HCT116 (cell line): ENCODE data around the gene CFAP45. TPM values are rescaled to one million over a fixed set of nuclear protein-coding genes. Genes with fewer than 3 reads are reported as not detected.

Experiments
- ATAC-seq: fragments of 200-7000 bp; cut with Tn5 transposase; 2 replicates; pipeline ENCODE4 v1.9.1; 2020; ENCODE audit warnings: mild to moderate bottlenecking, moderate library complexity
- BruUV-seq: library from RNA; stranded (reverse); fragments of 400-500 nt; replicated peaks from 2 replicates; lab custom pipeline; 2021; lab: Mats Ljungman, UMichigan
- CTCF ChIA-PET: fragments of 300-600 bp; sonication (Branson Sonifier 250); formaldehyde crosslinking; loops from one replicate; lab custom pipeline; 2021; ENCODE audit warnings: antibody characterized with exemption; lab: Charles Lee
- POLR2A ChIA-PET: fragments of 300-600, 350-600 bp; sonication (Branson Sonifier 250); formaldehyde crosslinking; loops from one replicate; lab custom pipeline; 2021; ENCODE audit warnings: antibody characterized with exemption; lab: Charles Lee
- RAD21 ChIA-PET, 2 experiments: fragments of 300-600 bp; sonication (Branson Sonifier 250); formaldehyde crosslinking; loops; one replicate each; lab custom pipeline; 2023; ENCODE audit warnings: low total read pairs in 2 of 2; ENCODE audit not compliant: uncharacterized antibody in 2 of 2, unreplicated experiment in 2 of 2, low non-redundant PET in 1 of 2; lab: Charles Lee
- DNase-seq: peaks from one replicate; pipeline ENCODE4 v3.0.0-alpha.2; 2010; ENCODE audit warnings: low read depth, low spot score
- H2AFZ ChIP-seq: fragments of 200-600 bp; shearing (Covaris generic), sonication (generic); 2 replicates; pipeline ENCODE4 v1.6.1; 2017; ENCODE audit warnings: low read depth, mixed run types, mixed read lengths, antibody characterized with exemption, low read length; ENCODE audit not compliant: poor library complexity, severe bottlenecking
- H3K27ac ChIP-seq: 2 replicates; pipeline ENCODE4 v1.5.1; 2012; ENCODE audit warnings: low read depth, low read length
- H3K27me3 ChIP-seq: fragments of 200-600 bp; sonication (generic); 2 replicates; pipeline ENCODE4 v1.6.1; 2016; ENCODE audit warnings: mixed run types, low read length, mixed read lengths; ENCODE audit not compliant: insufficient read depth
- H3K36me3 ChIP-seq, 2 experiments: fragments of 200-500 bp in 1 of 2; fragments of 200-600 bp in 1 of 2; sonication (Bioruptor generic) in 1 of 2; sonication (generic) in 1 of 2; 2 replicates each; pipeline versions ENCODE4 v1.5.1 to v1.6.1; 2014 to 2016; ENCODE audit warnings: low read length in 2 of 2, inconsistent platforms in 1 of 2, mixed read lengths in 1 of 2, mixed run types in 1 of 2; ENCODE audit not compliant: insufficient read depth in 2 of 2, control insufficient read depth in 1 of 2
- H3K4me1 ChIP-seq, 2 experiments: fragments of 200-600 bp in 1 of 2; sonication (generic) in 1 of 2; 2 replicates each; pipeline versions ENCODE4 v1.5.1 to v1.6.1; 2012 to 2017; ENCODE audit warnings: low read length in 2 of 2, inconsistent platforms in 1 of 2, mild to moderate bottlenecking in 1 of 2, mixed read lengths in 1 of 2, mixed run types in 1 of 2, moderate library complexity in 1 of 2; ENCODE audit not compliant: insufficient read depth in 2 of 2, control insufficient read depth in 1 of 2
- H3K4me2 ChIP-seq: fragments of 200-600 bp; sonication (generic); 2 replicates; pipeline ENCODE4 v1.6.1; 2017; ENCODE audit warnings: mixed run types, low read length, mixed read lengths
- H3K4me3 ChIP-seq, 2 experiments: fragments of 200-600 bp in 1 of 2; sonication (generic) in 1 of 2; replicated peaks in 1 of 2; 2 replicates each; pipeline ENCODE4 v1.5.1; 2011 to 2016; ENCODE audit warnings: low read length in 2 of 2, control low read depth in 1 of 2, low read depth in 1 of 2, mild to moderate bottlenecking in 1 of 2, mixed read lengths in 1 of 2, mixed run types in 1 of 2
- H3K79me2 ChIP-seq: fragments of 200-600 bp; sonication (generic); 2 replicates; pipeline ENCODE4 v1.6.1; 2017; ENCODE audit warnings: mild to moderate bottlenecking, mixed run types, low read length, moderate library complexity, mixed read lengths; ENCODE audit not compliant: insufficient read depth
- H3K9ac ChIP-seq: fragments of 200-600 bp; sonication (generic); 2 replicates; pipeline ENCODE4 v1.6.1; 2016; ENCODE audit warnings: low read length, mixed read lengths
- H3K9me2 ChIP-seq: fragments of 200-600 bp; sonication (generic), shearing (Covaris generic); 2 replicates; pipeline ENCODE4 v1.6.1; 2017; ENCODE audit warnings: mixed run types, mild to moderate bottlenecking, moderate library complexity; ENCODE audit not compliant: insufficient read depth
- H3K9me3 ChIP-seq, 2 experiments: fragments of 200-500 bp in 1 of 2; fragments of 200-600 bp in 1 of 2; sonication (Bioruptor generic) in 1 of 2; sonication (generic) in 1 of 2; 2 replicates each; pipeline ENCODE4 v1.6.1; 2014 to 2017; ENCODE audit warnings: low read length in 2 of 2, mixed read lengths in 2 of 2, inconsistent platforms in 1 of 2, low read depth in 1 of 2, mild to moderate bottlenecking in 1 of 2, mixed run types in 1 of 2, moderate library complexity in 1 of 2; ENCODE audit not compliant: control insufficient read depth in 1 of 2, insufficient read depth in 1 of 2
- H4K20me1 ChIP-seq: fragments of 200-600 bp; sonication (generic), shearing (Covaris generic); 2 replicates; pipeline ENCODE4 v1.6.1; 2017; ENCODE audit warnings: mixed run types, mild to moderate bottlenecking, moderate library complexity; ENCODE audit not compliant: insufficient read depth
- CBX3 ChIP-seq: IDR thresholded peaks from 2 replicates; pipeline ENCODE4 v1.6.1; 2012; ENCODE audit warnings: low read depth
- CEBPB ChIP-seq: IDR thresholded peaks from 2 replicates; pipeline ENCODE4 v1.6.1; 2012; ENCODE audit warnings: low read depth
- EGR1 ChIP-seq: IDR thresholded peaks from 2 replicates; pipeline ENCODE4 v1.6.1; 2012; ENCODE audit warnings: low read depth
- ELF1 ChIP-seq: IDR thresholded peaks from 2 replicates; pipeline ENCODE4 v1.6.1; 2012; ENCODE audit warnings: low read depth, borderline replicate concordance
- EZH2 ChIP-seq: fragments of 200-600 bp; sonication (generic); IDR thresholded peaks from 2 replicates; pipeline ENCODE4 v1.6.1; 2017; ENCODE audit warnings: antibody characterized with exemption, mixed run types
- EZH2phosphoT487 ChIP-seq: fragments of 200-600 bp; IDR thresholded peaks from 2 replicates; pipeline ENCODE4 v1.6.1; 2018; ENCODE audit warnings: antibody characterized with exemption, borderline replicate concordance
- FOSL1 ChIP-seq: IDR thresholded peaks from 2 replicates; pipeline ENCODE4 v1.6.1; 2012; ENCODE audit warnings: low read depth
- JUND ChIP-seq: IDR thresholded peaks from 2 replicates; pipeline ENCODE4 v1.6.1; 2012
- MAX ChIP-seq: IDR thresholded peaks from 2 replicates; pipeline ENCODE4 v1.6.1; 2012
- RAD21 ChIP-seq: IDR thresholded peaks from 2 replicates; pipeline ENCODE4 v1.6.1; 2012; ENCODE audit warnings: low read depth, mild to moderate bottlenecking
- REST ChIP-seq: IDR thresholded peaks from 2 replicates; pipeline ENCODE4 v1.6.1; 2012; ENCODE audit warnings: low read depth
- SIN3A ChIP-seq: IDR thresholded peaks from 2 replicates; pipeline ENCODE4 v1.6.1; 2012; ENCODE audit warnings: low read depth
- SP1 ChIP-seq: IDR thresholded peaks from 2 replicates; pipeline ENCODE4 v1.6.1; 2012; ENCODE audit warnings: low read depth
- SRF ChIP-seq: IDR thresholded peaks from 2 replicates; pipeline ENCODE4 v1.6.1; 2012; ENCODE audit warnings: low read depth
- TCF7L2 ChIP-seq: IDR thresholded peaks from 2 replicates; pipeline ENCODE4 v1.7.0; 2011; ENCODE audit warnings: borderline replicate concordance, inconsistent platforms; ENCODE audit not compliant: insufficient read depth, insufficient read length; ENCODE audit errors: extremely low read depth
- YY1 ChIP-seq: IDR thresholded peaks from 2 replicates; pipeline ENCODE4 v1.6.1; 2011; ENCODE audit warnings: low read length, low read depth, moderate library complexity, mild to moderate bottlenecking; ENCODE audit not compliant: insufficient replicate concordance; ENCODE audit errors: extremely low read depth
- intact Hi-C: fragments of 100-400 bp; cut with micrococcal nuclease; formaldehyde crosslinking; loops from 2 replicates; pipeline ENCODE4 v1.10.0; 2022
- total RNA-seq: library from RNA; stranded (reverse); gene quantifications from one replicate; pipeline ENCODE4 v1.2.1, GENCODE V29; 2021; ENCODE audit not compliant: unreplicated experiment
- TF ChIP-seq, protein P1 (sequence below): IDR thresholded peaks from 2 replicates; pipeline ENCODE4 v1.6.1; 2011; ENCODE audit warnings: mild to moderate bottlenecking, low read length, moderate library complexity; ENCODE audit not compliant: insufficient replicate concordance; ENCODE audit errors: extremely low read depth
- TF ChIP-seq, protein P2 (sequence below): IDR thresholded peaks from 2 replicates; pipeline ENCODE4 v1.6.1; 2012

CFAP45 gene
- total RNA-seq, 1 experiment from 2014 or later = 0.59 TPM

- H3K4me3 ChIP-seq = no peak overlapping the region
- no peak for DNase-seq
- H3K9me2 ChIP-seq = no peaks in the 10 kb centered on the region
- BruUV-seq = no TSS peak
- H3K9ac ChIP-seq = no peak overlapping the region
- no peak for ATAC-seq
- no peaks in the 10 kb centered on the region for H4K20me1 ChIP-seq
- H3K79me2 ChIP-seq = no peaks in the 10 kb centered on the region
- intact Hi-C loops = no loop called here
- H3K36me3 ChIP-seq = no peaks in the 10 kb centered on the region
- TF ChIP-seq CEBPB (no peak), EZH2 (no peak), SP1 (no peak), SRF (no peak), EZH2phosphoT487 (no peak), ELF1 (no peak), MAX (no peak), SIN3A (no peak), EGR1 (no peak), REST (no peak), TCF7L2 (no peak), JUND (no peak), RAD21 (no peak), YY1 (no peak), CBX3 (no peak), FOSL1 (no peak)
- TF ChIP-seq, protein P1, sequence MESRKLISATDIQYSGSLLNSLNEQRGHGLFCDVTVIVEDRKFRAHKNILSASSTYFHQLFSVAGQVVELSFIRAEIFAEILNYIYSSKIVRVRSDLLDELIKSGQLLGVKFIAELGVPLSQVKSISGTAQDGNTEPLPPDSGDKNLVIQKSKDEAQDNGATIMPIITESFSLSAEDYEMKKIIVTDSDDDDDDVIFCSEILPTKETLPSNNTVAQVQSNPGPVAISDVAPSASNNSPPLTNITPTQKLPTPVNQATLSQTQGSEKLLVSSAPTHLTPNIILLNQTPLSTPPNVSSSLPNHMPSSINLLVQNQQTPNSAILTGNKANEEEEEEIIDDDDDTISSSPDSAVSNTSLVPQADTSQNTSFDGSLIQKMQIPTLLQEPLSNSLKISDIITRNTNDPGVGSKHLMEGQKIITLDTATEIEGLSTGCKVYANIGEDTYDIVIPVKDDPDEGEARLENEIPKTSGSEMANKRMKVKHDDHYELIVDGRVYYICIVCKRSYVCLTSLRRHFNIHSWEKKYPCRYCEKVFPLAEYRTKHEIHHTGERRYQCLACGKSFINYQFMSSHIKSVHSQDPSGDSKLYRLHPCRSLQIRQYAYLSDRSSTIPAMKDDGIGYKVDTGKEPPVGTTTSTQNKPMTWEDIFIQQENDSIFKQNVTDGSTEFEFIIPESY = no peak
- TF ChIP-seq, protein P2, sequence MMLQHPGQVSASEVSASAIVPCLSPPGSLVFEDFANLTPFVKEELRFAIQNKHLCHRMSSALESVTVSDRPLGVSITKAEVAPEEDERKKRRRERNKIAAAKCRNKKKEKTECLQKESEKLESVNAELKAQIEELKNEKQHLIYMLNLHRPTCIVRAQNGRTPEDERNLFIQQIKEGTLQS = no peak
- TF ChIP-seq, all 23 proteins: peak for 0
- no peak overlapping the region for H3K4me2 ChIP-seq
- RAD21 ChIA-PET = no interaction called here
- CTCF ChIA-PET = interaction anchor here (1.1 to 1.6 kb wide), 3 partner anchors 9 to 166 kb away, joined by 4 read pairs; no protein-coding TSS in a partner anchor
- POLR2A ChIA-PET = interaction anchor here (0.5 kb wide), 1 partner anchor 14 kb away, joined by 3 read pairs; no protein-coding TSS in a partner anchor
- no peak overlapping the region for H3K27ac ChIP-seq
- peaks cover 0 to 8% of the 10 kb centered on the region in 2 experiments; a peak in 2 of 4 replicates for H3K4me1 ChIP-seq
- H3K27me3 ChIP-seq = no peaks in the 10 kb centered on the region
- no peaks in the 10 kb centered on the region for H3K9me3 ChIP-seq
- no peak overlapping the region for H2AFZ ChIP-seq
Observed at GRCh38 chr1:159841749-159842148, 58.2 kb downstream of the CFAP45 start.
